GM23338 (cell line): ENCODE results near the gene ARMCX5. TPM values are rescaled to one million over a fixed set of nuclear protein-coding genes. Genes with fewer than 3 reads are reported as not detected.

Source experiments
- ATAC-seq: fragments of 200-7000 bp; cut with Tn5 transposase; 3 replicates; pipeline ENCODE4 v1.9.1; 2020
- DNase-seq: peaks from one replicate; pipeline ENCODE4 v3.0.0-alpha.2; 2015; ENCODE audit warnings: low spot score
- H2AFZ ChIP-seq: fragments of 200-600 bp; sonication (generic); 2 replicates; pipeline ENCODE4 v1.8.0; 2016; ENCODE audit warnings: antibody characterized with exemption, mild to moderate bottlenecking, moderate library complexity
- H3F3A ChIP-seq: fragments of 200-600 bp; sonication (generic); replicated peaks from 2 replicates; pipeline ENCODE4 v1.8.0; 2017; ENCODE audit warnings: antibody characterized with exemption, mixed run types, low read depth
- H3K27ac ChIP-seq: fragments of 200-600 bp; sonication (generic); 2 replicates; pipeline ENCODE4 v1.6.1; 2016; ENCODE audit warnings: low read depth
- H3K27me3 ChIP-seq: fragments of 200-600 bp; sonication (generic); 2 replicates; pipeline ENCODE4 v1.8.0; 2016; ENCODE audit warnings: mild to moderate bottlenecking, mixed run types, moderate library complexity; ENCODE audit not compliant: insufficient read depth
- H3K36me3 ChIP-seq: fragments of 200-600 bp; sonication (generic); 2 replicates; pipeline ENCODE4 v1.8.0; 2016; ENCODE audit warnings: mild to moderate bottlenecking; ENCODE audit not compliant: insufficient read depth
- H3K4me1 ChIP-seq: fragments of 200-600 bp; sonication (generic); 2 replicates; pipeline ENCODE4 v1.8.0; 2016; ENCODE audit warnings: mild to moderate bottlenecking, moderate library complexity; ENCODE audit not compliant: insufficient read depth
- H3K4me2 ChIP-seq: fragments of 200-600 bp; sonication (generic); 2 replicates; pipeline ENCODE4 v1.7.1; 2017; ENCODE audit warnings: mixed run types
- H3K4me3 ChIP-seq: fragments of 200-600 bp; sonication (generic); 2 replicates; pipeline ENCODE4 v1.6.1; 2016; ENCODE audit warnings: mixed run types
- H3K79me2 ChIP-seq: fragments of 200-600 bp; sonication (generic); replicated peaks from 2 replicates; pipeline ENCODE4 v1.8.0; 2017; ENCODE audit warnings: mild to moderate bottlenecking; ENCODE audit not compliant: insufficient read depth
- H3K9me2 ChIP-seq: fragments of 200-600 bp; sonication (generic); 2 replicates; pipeline ENCODE4 v1.8.0; 2017; ENCODE audit not compliant: insufficient read depth
- H4K20me1 ChIP-seq: fragments of 200-600 bp; sonication (generic); replicated peaks from 2 replicates; pipeline ENCODE4 v1.8.0; 2017; ENCODE audit warnings: mild to moderate bottlenecking; ENCODE audit not compliant: insufficient read depth
- H3K27ac Mint-ChIP-seq: 2 replicates; pipeline ENCODE4 v1.8.0; 2020; ENCODE audit warnings: inconsistent platforms, mild to moderate bottlenecking, moderate library complexity, mixed read lengths
- H3K27me3 Mint-ChIP-seq: 3 replicates; pipeline ENCODE4 v1.8.0; 2022; ENCODE audit warnings: low read depth, mild to moderate bottlenecking, moderate library complexity, mixed read lengths, inconsistent platforms; ENCODE audit not compliant: insufficient read depth, poor library complexity
- H3K36me3 Mint-ChIP-seq: 3 replicates; pipeline ENCODE4 v1.8.0; 2021; ENCODE audit warnings: low read depth, mild to moderate bottlenecking, inconsistent platforms, moderate library complexity, mixed read lengths
- H3K4me1 Mint-ChIP-seq: 3 replicates; pipeline ENCODE4 v1.8.0; 2020; ENCODE audit warnings: mild to moderate bottlenecking, inconsistent platforms, mixed read lengths
- H3K4me3 Mint-ChIP-seq: 3 replicates; pipeline ENCODE4 v1.8.0; 2021; ENCODE audit warnings: moderate library complexity, mild to moderate bottlenecking, inconsistent platforms, mixed read lengths
- H3K9me3 Mint-ChIP-seq: 3 replicates; pipeline ENCODE4 v1.8.0; 2020; ENCODE audit warnings: moderate library complexity, mild to moderate bottlenecking, inconsistent platforms, mixed read lengths
- CTCF ChIP-seq, 2 experiments: fragments of 200-600 bp in 1 of 2; sonication (generic) in 1 of 2; conservative IDR thresholded peaks; 2 replicates each; pipeline versions ENCODE4 v1.5.1 to v1.6.1; 2016 to 2017; ENCODE audit warnings: antibody characterized with exemption in 2 of 2, low read depth in 2 of 2, mild to moderate bottlenecking in 2 of 2, moderate library complexity in 1 of 2
- EZH2 ChIP-seq: fragments of 200-600 bp; sonication (generic); IDR thresholded peaks from one replicate; pipeline ENCODE4 v1.8.0; 2017; ENCODE audit warnings: antibody characterized with exemption, mild to moderate bottlenecking, low read depth; ENCODE audit not compliant: unreplicated experiment
- NANOG ChIP-seq: IDR thresholded peaks from 2 replicates; pipeline ENCODE4 v1.6.1; 2016; ENCODE audit warnings: antibody characterized with exemption, borderline replicate concordance
- POLR2AphosphoS5 ChIP-seq: IDR thresholded peaks from 2 replicates; pipeline ENCODE4 v1.6.1; 2016; ENCODE audit warnings: antibody characterized with exemption, low read depth
- STAT1 ChIP-seq: IDR thresholded peaks from one replicate; pipeline ENCODE4 v1.6.1; 2016; ENCODE audit warnings: antibody characterized with exemption; ENCODE audit not compliant: unreplicated experiment
- ZNF114 ChIP-seq: fragments of 250-450 bp; sonication (Bioruptor Pico); IDR thresholded peaks from 2 replicates; pipeline ENCODE4 v1.5.0; 2020; ENCODE audit warnings: mild to moderate bottlenecking, moderate library complexity
- ZNF331 ChIP-seq: fragments of 250-450 bp; sonication (Bioruptor Pico); IDR thresholded peaks from 2 replicates; pipeline ENCODE4 v1.5.0; 2020; ENCODE audit warnings: low read depth, mild to moderate bottlenecking, moderate library complexity
- ZNF462 ChIP-seq: fragments of 250-450 bp; sonication (Bioruptor Pico); IDR thresholded peaks from 2 replicates; pipeline ENCODE4 v1.5.0; 2020; ENCODE audit warnings: mild to moderate bottlenecking, moderate library complexity
- polyA plus RNA-seq: library from polyadenylated mRNA; unstranded; fragments of >200 nt; fragmentation: Nextera tagmentation; extraction: Ambion mirVana; gene quantifications from 2 replicates; pipeline ENCODE4 v1.2.1, GENCODE V29; 2016
- total RNA-seq: library from RNA; depleted of rRNA; stranded (reverse); fragments of >200 nt; shearing (Covaris generic); gene quantifications from 2 replicates; pipeline ENCODE4 v1.2.3, GENCODE V29; 2014

ARMCX5 gene
- total and polyA plus RNA-seq, 2 experiments from 2014 or later: 6.6 to 18.6 TPM

GRCh38 chrX:102624105-102624504, 24.8 kb downstream of the ARMCX5 start:
- no peaks in the 10 kb centered on the region for H4K20me1 ChIP-seq
- Mint-ChIP-seq H3K27me3 (peaks cover 3% of the 10 kb centered on the region), H3K36me3 (peaks cover 32% of the 10 kb centered on the region; the same call in 2 of the 3 replicates), H3K4me1 (no peaks in the 10 kb centered on the region), H3K27ac (no peak overlapping the region), H3K9me3 (peaks cover 20% of the 10 kb centered on the region), H3K4me3 (no peak overlapping the region)
- H3K4me1 ChIP-seq: no peaks in the 10 kb centered on the region
- no peaks in the 10 kb centered on the region for H3K27me3 ChIP-seq
- H2AFZ ChIP-seq: no peak overlapping the region
- H3K27ac ChIP-seq: no peak overlapping the region
- TF ChIP-seq STAT1: no peak
- no peak for TF ChIP-seq POLR2AphosphoS5
- no peak for TF ChIP-seq EZH2
- TF ChIP-seq ZNF331 (CRISPR knock-in tag): no peak
- no peak for TF ChIP-seq CTCF (conservative IDR thresholded peaks at IDR 0.05; ENCODE audit: low read depth in 2 of 2)
- no peak for TF ChIP-seq ZNF114 (CRISPR knock-in tag)
- no peak for TF ChIP-seq NANOG
- TF ChIP-seq ZNF462 (CRISPR knock-in tag): no peak
- H3K79me2 ChIP-seq: peaks cover 4% of the 10 kb centered on the region
- no peak overlapping the region for H3K4me2 ChIP-seq
- no peak for DNase-seq
- ATAC-seq: no peak
- no peaks in the 10 kb centered on the region for H3K9me2 ChIP-seq
- H3K36me3 ChIP-seq: no peaks in the 10 kb centered on the region
- H3K4me3 ChIP-seq: no peak overlapping the region
- no peaks in the 10 kb centered on the region for H3F3A ChIP-seq
